Keratinocyte (primary cell): ENCODE results near the gene NMNAT2. TPM values are rescaled to one million over a fixed set of nuclear protein-coding genes. Genes with fewer than 3 reads are reported as not detected.

ENCODE experiments used
- DNase-seq: peaks from one replicate; pipeline ENCODE4 v3.0.0-alpha.2; 2011; ENCODE audit warnings: low read depth, missing footprints, low spot score
- FAIRE-seq: peaks from 2 replicates; lab custom pipeline; 2011; peaks lifted over from hg19 to GRCh38; lab: Jason Lieb, UNC
- H2AFZ ChIP-seq: 2 replicates; pipeline ENCODE4 v1.6.0; 2012; ENCODE audit warnings: low read length, control low read depth, inconsistent platforms; ENCODE audit not compliant: control insufficient read depth
- H3K27ac ChIP-seq: 2 replicates; pipeline ENCODE4 v1.5.1; 2011; ENCODE audit warnings: low read length; ENCODE audit not compliant: control insufficient read depth, insufficient read depth
- H3K27me3 ChIP-seq: 3 replicates; pipeline ENCODE4 v1.6.0; 2011; ENCODE audit warnings: low read length; ENCODE audit not compliant: control insufficient read depth, insufficient read depth; ENCODE audit errors: extremely low read depth
- H3K36me3 ChIP-seq, 2 experiments: 2 replicates in 1 of 2; 3 replicates in 1 of 2; pipeline ENCODE4 v1.5.1; 2011; ENCODE audit warnings: low read length in 2 of 2, mild to moderate bottlenecking in 1 of 2; ENCODE audit not compliant: control insufficient read depth in 2 of 2, insufficient read depth in 2 of 2; ENCODE audit errors: extremely low read depth in 1 of 2
- H3K4me1 ChIP-seq: 3 replicates; pipeline ENCODE4 v1.5.1; 2011; ENCODE audit warnings: low read length; ENCODE audit not compliant: control insufficient read depth, insufficient read depth; ENCODE audit errors: extremely low read depth
- H3K4me2 ChIP-seq: 3 replicates; pipeline ENCODE4 v1.6.0; 2011; ENCODE audit warnings: low read depth, low read length; ENCODE audit not compliant: control insufficient read depth, insufficient read depth; ENCODE audit errors: extremely low read depth
- H3K4me3 ChIP-seq, 3 experiments: fragments of 200-600 bp in 1 of 3; sonication (generic) in 1 of 3; 2 replicates in 2 of 3; 3 replicates in 1 of 3; pipeline ENCODE4 v1.5.1; 2011 to 2016; ENCODE audit warnings: low read length in 3 of 3, mild to moderate bottlenecking in 3 of 3, control low read depth in 2 of 3, inconsistent platforms in 1 of 3, low read depth in 1 of 3, mixed read lengths in 1 of 3, mixed run types in 1 of 3, moderate library complexity in 1 of 3; ENCODE audit not compliant: control insufficient read depth in 2 of 3, insufficient read depth in 2 of 3; ENCODE audit errors: extremely low read depth in 1 of 3
- H3K79me2 ChIP-seq: 2 replicates; pipeline ENCODE4 v1.6.0; 2012; ENCODE audit warnings: low read length; ENCODE audit not compliant: control insufficient read depth, insufficient read depth
- H3K9ac ChIP-seq: 3 replicates; pipeline ENCODE4 v1.6.0; 2011; ENCODE audit warnings: low read length; ENCODE audit not compliant: control insufficient read depth, insufficient read depth; ENCODE audit errors: extremely low read depth
- H3K9me1 ChIP-seq: 3 replicates; pipeline ENCODE4 v1.6.0; 2011; ENCODE audit warnings: low read length; ENCODE audit not compliant: control insufficient read depth, insufficient read depth; ENCODE audit errors: extremely low read depth
- H3K9me3 ChIP-seq: 2 replicates; pipeline ENCODE4 v1.5.1; 2012; ENCODE audit warnings: low read depth, low read length; ENCODE audit not compliant: control insufficient read depth
- H4K20me1 ChIP-seq: 3 replicates; pipeline ENCODE4 v1.6.0; 2011; ENCODE audit warnings: low read length; ENCODE audit not compliant: control insufficient read depth, insufficient read depth; ENCODE audit errors: extremely low read depth
- EZH2 ChIP-seq: IDR thresholded peaks from one replicate; pipeline ENCODE4 v1.6.1; 2012; ENCODE audit warnings: inconsistent platforms, mild to moderate bottlenecking, low read length, moderate library complexity
- dilution Hi-C: fragments of 300-500 bp; cut with MboI; formaldehyde crosslinking; loops from one replicate; pipeline ENCODE4 v1.7.0; 2020; ENCODE audit warnings: low sequenced_read_pairs; ENCODE audit not compliant: extremely low pct_ligation_motif_present
- polyA minus RNA-seq, 3 experiments: library from RNA; depleted of rRNA, polyadenylated mRNA; stranded (reverse); fragments of >200 nt; gene quantifications; 1 replicate in 1 of 3; 2 replicates in 1 of 3; 3 replicates in 1 of 3; pipeline ENCODE4 v1.2.3, GENCODE V29; 2011
- polyA plus RNA-seq, 5 experiments: library from polyadenylated mRNA; depleted of rRNA in 3 of 5; stranded (reverse) in 3 of 5; stranded (forward) in 1 of 5; unstranded in 1 of 5; fragments of >200 nt; gene quantifications; 1 replicate in 1 of 5; 2 replicates in 3 of 5; 3 replicates in 1 of 5; pipeline versions ENCODE4 v1.2.1 to v1.2.3, GENCODE V29; 2011 to 2012; ENCODE audit warnings: missing spikeins in 2 of 5, low read depth in 1 of 5, low replicate concordance in 1 of 5
- TF ChIP-seq, protein P1 (sequence below), 3 experiments: IDR thresholded peaks in 1 of 3; conservative IDR thresholded peaks in 1 of 3; optimal IDR thresholded peaks in 1 of 3; 2 replicates in 2 of 3; 3 replicates in 1 of 3; pipeline versions ENCODE3 to v1.5.1; 2011; ENCODE audit warnings: low read length in 3 of 3, mild to moderate bottlenecking in 3 of 3, moderate library complexity in 2 of 3, control low read depth in 1 of 3, inconsistent platforms in 1 of 3; ENCODE audit not compliant: insufficient read depth in 2 of 3; ENCODE audit errors: extremely low read depth in 1 of 3

Gene NMNAT2
- polyA plus RNA-seq, result 0.72 to 0.80 TPM (median 0.76 TPM) in 3 replicates
- polyA plus RNA-seq (2011; ENCODE audit: low read depth), result 0.14 TPM
- polyA plus RNA-seq (2011; cell fraction: cytosol; rRNA removed), result 0.68 and 1.3 TPM in 2 replicates
- polyA plus RNA-seq (2011; cell fraction: nucleus; rRNA removed), result 1.5 and 2.5 TPM in 2 replicates
- polyA plus RNA-seq (2012; ENCODE audit: low replicate concordance), result 0.71 and 0.99 TPM in 2 replicates
- 0.16 to 3.0 TPM (median 0.33 TPM) in 3 replicates for polyA minus RNA-seq
- 0.38 TPM for polyA minus RNA-seq (2011; cell fraction: cytosol; rRNA and poly(A)+ RNA removed)
- polyA minus RNA-seq (2011; cell fraction: nucleus; rRNA and poly(A)+ RNA removed), result 0.21 and 0.70 TPM in 2 replicates

DNA sequence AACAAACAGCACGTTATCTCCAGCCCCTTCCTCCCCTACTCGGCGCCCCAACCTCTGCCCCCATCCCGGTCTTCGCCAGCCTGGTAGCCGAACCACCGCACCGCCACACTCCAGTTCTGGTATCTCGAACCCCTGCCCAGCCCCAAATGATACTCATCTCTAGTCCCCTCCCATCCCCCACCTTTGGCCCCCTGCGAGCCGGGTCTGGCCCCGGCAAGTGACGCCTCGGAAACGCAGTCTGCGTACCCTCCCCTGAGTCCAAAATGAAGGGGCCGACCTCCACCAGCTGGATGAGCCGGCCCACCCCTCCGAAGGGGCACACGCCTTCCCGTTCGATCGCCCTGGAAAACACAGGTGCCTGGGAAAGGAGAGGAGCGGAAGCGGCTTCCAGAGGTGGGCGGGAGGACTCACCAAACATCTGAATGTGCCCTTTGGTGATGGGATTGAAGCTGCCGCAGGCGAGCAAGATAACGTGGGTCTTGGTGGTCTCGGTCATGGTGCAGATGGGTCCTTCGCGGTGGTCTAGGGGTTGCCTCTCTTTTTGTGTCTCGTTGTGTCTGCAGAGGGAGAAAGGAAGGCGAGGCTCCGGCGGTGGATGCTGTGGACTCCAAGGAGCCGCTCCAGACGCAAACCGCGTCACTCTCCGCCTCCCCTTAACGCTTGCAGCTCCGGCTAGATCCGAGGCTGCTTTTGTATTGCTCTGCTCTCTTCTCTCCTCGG is at the start of gene NMNAT2:
Gene NMNAT2, minus strand, starts transcription at position 609 of the 720 bp plus-strand sequence. Its CDS starts 113 bp downstream, at position 496.
- Histone ChIP-seq H3K79me2 (no peaks in the 10 kb centered on the region), H3K9ac (no peak within 1 kb of the TSS), H3K9me1 (no peaks in the 10 kb centered on the region), H3K4me1 (no peaks in the 10 kb centered on the region), H4K20me1 (no peaks in the 10 kb centered on the region), H3K36me3 (no peaks in the 10 kb centered on the region), H3K4me3 (peak within 1 kb of the TSS; percentile 30 to 64 (median 32)), H3K27me3 (peaks cover 38% of the 10 kb centered on the region), H2AFZ (peak within 1 kb of the TSS; percentile 70), H3K27ac (no peak within 1 kb of the TSS), H3K4me2 (peak within 1 kb of the TSS; percentile 81), H3K9me3 (no peaks in the 10 kb centered on the region)
- FAIRE-seq (no peak), DNase-seq (no peak)
- TF ChIP-seq EZH2, result peak; percentile 94
- TF ChIP-seq, protein P1, sequence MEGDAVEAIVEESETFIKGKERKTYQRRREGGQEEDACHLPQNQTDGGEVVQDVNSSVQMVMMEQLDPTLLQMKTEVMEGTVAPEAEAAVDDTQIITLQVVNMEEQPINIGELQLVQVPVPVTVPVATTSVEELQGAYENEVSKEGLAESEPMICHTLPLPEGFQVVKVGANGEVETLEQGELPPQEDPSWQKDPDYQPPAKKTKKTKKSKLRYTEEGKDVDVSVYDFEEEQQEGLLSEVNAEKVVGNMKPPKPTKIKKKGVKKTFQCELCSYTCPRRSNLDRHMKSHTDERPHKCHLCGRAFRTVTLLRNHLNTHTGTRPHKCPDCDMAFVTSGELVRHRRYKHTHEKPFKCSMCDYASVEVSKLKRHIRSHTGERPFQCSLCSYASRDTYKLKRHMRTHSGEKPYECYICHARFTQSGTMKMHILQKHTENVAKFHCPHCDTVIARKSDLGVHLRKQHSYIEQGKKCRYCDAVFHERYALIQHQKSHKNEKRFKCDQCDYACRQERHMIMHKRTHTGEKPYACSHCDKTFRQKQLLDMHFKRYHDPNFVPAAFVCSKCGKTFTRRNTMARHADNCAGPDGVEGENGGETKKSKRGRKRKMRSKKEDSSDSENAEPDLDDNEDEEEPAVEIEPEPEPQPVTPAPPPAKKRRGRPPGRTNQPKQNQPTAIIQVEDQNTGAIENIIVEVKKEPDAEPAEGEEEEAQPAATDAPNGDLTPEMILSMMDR (optimal IDR thresholded peaks at IDR 0.05 in 1 of 3, IDR thresholded peaks at IDR 0.05 in 1 of 3, conservative IDR thresholded peaks at IDR 0.05 in 1 of 3; ENCODE audit: extremely low read depth in 1 of 3, insufficient read depth in 2 of 3, low read length in 3 of 3), result no peak
- dilution Hi-C loops, result no loop called here

DNA sequence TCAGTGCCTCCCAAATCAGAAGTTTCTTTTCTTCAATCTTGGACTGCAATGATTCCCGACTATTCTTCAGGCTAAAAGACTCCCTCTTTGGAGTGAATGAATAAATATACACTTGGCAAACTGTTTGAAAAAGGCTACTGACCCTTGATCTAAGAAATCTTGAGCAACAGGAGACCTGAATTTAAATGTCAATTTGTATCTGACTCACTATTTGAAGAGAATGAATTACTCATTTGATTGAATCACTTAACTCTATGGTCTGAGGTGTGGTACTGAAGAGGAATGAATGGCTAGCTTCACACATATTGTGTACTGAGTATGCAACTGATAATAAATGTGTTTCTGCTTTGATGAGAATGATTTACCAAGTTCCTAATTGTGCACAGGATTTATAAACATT is 49.5 kb upstream of the NMNAT2 start:
- no peak overlapping the region for H3K9ac ChIP-seq
- FAIRE-seq (peak; percentile 41), DNase-seq (no peak)
- H3K79me2 ChIP-seq, result peaks cover 3% of the 10 kb centered on the region
- dilution Hi-C loops, result no loop called here
- no peaks in the 10 kb centered on the region for H4K20me1 ChIP-seq
- H3K36me3 ChIP-seq, result no peaks in the 10 kb centered on the region
- H3K4me2 ChIP-seq, result peak overlapping the region; percentile 17
- no peak for TF ChIP-seq EZH2
- TF ChIP-seq, protein P1 (optimal IDR thresholded peaks at IDR 0.05 in 1 of 3, IDR thresholded peaks at IDR 0.05 in 1 of 3, conservative IDR thresholded peaks at IDR 0.05 in 1 of 3; ENCODE audit: extremely low read depth in 1 of 3, insufficient read depth in 2 of 3, low read length in 3 of 3), result no peak
- no peaks in the 10 kb centered on the region for H3K9me1 ChIP-seq
- no peaks in the 10 kb centered on the region for H3K27me3 ChIP-seq
- H3K4me3 ChIP-seq, result no peak overlapping the region
- H3K4me1 ChIP-seq, result peaks cover 26% of the 10 kb centered on the region
- no peaks in the 10 kb centered on the region for H3K9me3 ChIP-seq
- peak overlapping the region; percentile 46 for H3K27ac ChIP-seq
- H2AFZ ChIP-seq, result no peak overlapping the region
